A673 (cell line): ENCODE data around the gene MUC20. TPM values are rescaled to one million over a fixed set of nuclear protein-coding genes. Genes with fewer than 3 reads are reported as not detected.
"Not testable (repeated sequence)": the region's sequence is repeated elsewhere in the genome, so short reads cannot be mapped to it uniquely, and the experiment has no call there.

ENCODE experiments used
- BruUV-seq: library from RNA; stranded (reverse); fragments of 400-500 nt; replicated peaks from 2 replicates; lab custom pipeline; 2021; lab: Mats Ljungman, UMichigan
- CTCF ChIA-PET: fragments of 300-600 bp; sonication (Branson Sonifier 250); formaldehyde crosslinking; loops from one replicate; lab custom pipeline; 2022; ENCODE audit warnings: antibody characterized with exemption; lab: Charles Lee
- POLR2A ChIA-PET: fragments of 300-600 bp; sonication (Branson Sonifier 250); formaldehyde crosslinking; loops from one replicate; lab custom pipeline; 2022; ENCODE audit warnings: antibody characterized with exemption; ENCODE audit not compliant: low non-redundant PET; lab: Charles Lee
- DNase-seq: peaks from one replicate; pipeline ENCODE4 v3.0.0-alpha.2; 2015; ENCODE audit warnings: low spot score
- H3K27ac ChIP-seq: fragments of 200-600 bp; sonication (generic); 2 replicates; pipeline ENCODE4 v1.5.1; 2016; ENCODE audit warnings: mixed run types, low read depth, mild to moderate bottlenecking, mixed read lengths, antibody characterized with exemption, low read length; ENCODE audit not compliant: poor library complexity, severe bottlenecking
- H3K27me3 ChIP-seq: fragments of 200-600 bp; sonication (generic); replicated peaks from 2 replicates; pipeline ENCODE4 v1.6.1; 2017; ENCODE audit warnings: mixed run types, low read depth, mild to moderate bottlenecking, mixed read lengths, antibody characterized with exemption, low read length; ENCODE audit not compliant: insufficient read depth, poor library complexity
- H3K36me3 ChIP-seq: fragments of 200-600 bp; sonication (generic); 2 replicates; pipeline ENCODE4 v1.6.1; 2016; ENCODE audit warnings: mixed run types, mild to moderate bottlenecking, mixed read lengths, antibody characterized with exemption, low read length; ENCODE audit not compliant: insufficient read depth, poor library complexity, severe bottlenecking
- H3K4me1 ChIP-seq: fragments of 200-600 bp; sonication (generic); 2 replicates; pipeline ENCODE4 v1.6.1; 2017; ENCODE audit warnings: mixed run types, mild to moderate bottlenecking, mixed read lengths, antibody characterized with exemption, low read length; ENCODE audit not compliant: insufficient read depth, poor library complexity, severe bottlenecking
- H3K4me3 ChIP-seq: fragments of 200-600 bp; sonication (generic); 2 replicates; pipeline ENCODE4 v1.5.1; 2016; ENCODE audit warnings: low read depth, mixed run types, mild to moderate bottlenecking, mixed read lengths, low read length; ENCODE audit not compliant: poor library complexity, severe bottlenecking
- H3K9me3 ChIP-seq: fragments of 200-600 bp; sonication (generic); 2 replicates; pipeline ENCODE4 v1.6.1; 2016; ENCODE audit warnings: mixed run types, low read depth, mild to moderate bottlenecking, mixed read lengths, antibody characterized with exemption, low read length; ENCODE audit not compliant: poor library complexity, severe bottlenecking
- EZH2 ChIP-seq: fragments of 200-600 bp; sonication (generic); IDR thresholded peaks from 2 replicates; pipeline ENCODE4 v1.6.1; 2017; ENCODE audit warnings: borderline replicate concordance, low read depth, mild to moderate bottlenecking, mixed read lengths, antibody characterized with exemption, low read length; ENCODE audit not compliant: poor library complexity, severe bottlenecking
- intact Hi-C: fragments of 100-400 bp; cut with micrococcal nuclease; formaldehyde crosslinking; loops from one replicate; pipeline ENCODE4 v1.10.0; 2022; ENCODE audit not compliant: unreplicated experiment
- total RNA-seq: library from RNA; stranded (reverse); gene quantifications from 2 replicates; pipeline ENCODE4 v1.2.3, GENCODE V29; 2021
- TF ChIP-seq, protein P1 (sequence below): fragments of 300-800, 200-600 bp; sonication (generic); conservative IDR thresholded peaks from 2 replicates; pipeline ENCODE4 v1.5.1; 2017; ENCODE audit warnings: low read depth, mild to moderate bottlenecking, antibody characterized with exemption, low read length, moderate library complexity, mixed read lengths

Gene MUC20
- total RNA-seq, 1 experiment from 2014 or later = 1.1 TPM

DNA sequence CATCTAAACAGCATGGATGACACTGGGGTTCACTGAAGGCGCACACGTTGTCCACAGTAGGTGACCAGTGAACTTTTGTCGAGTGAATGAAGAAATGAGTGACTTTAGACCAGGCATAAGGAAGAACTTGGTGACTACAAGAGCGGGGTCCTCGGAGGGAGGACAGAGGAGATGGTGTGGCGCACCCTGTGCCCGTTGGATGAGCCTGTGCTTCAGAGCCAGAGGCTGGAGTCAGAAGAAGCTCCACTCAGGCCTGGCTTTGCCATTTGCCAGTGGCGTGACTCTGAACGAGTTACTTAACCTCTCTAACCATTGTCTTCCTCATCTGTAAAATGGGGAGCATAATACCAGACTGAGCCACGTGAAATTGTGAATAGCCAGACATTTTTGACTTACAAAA, 48.8 kb downstream of the MUC20 start:
- CTCF ChIA-PET = no interaction called here

DNA sequence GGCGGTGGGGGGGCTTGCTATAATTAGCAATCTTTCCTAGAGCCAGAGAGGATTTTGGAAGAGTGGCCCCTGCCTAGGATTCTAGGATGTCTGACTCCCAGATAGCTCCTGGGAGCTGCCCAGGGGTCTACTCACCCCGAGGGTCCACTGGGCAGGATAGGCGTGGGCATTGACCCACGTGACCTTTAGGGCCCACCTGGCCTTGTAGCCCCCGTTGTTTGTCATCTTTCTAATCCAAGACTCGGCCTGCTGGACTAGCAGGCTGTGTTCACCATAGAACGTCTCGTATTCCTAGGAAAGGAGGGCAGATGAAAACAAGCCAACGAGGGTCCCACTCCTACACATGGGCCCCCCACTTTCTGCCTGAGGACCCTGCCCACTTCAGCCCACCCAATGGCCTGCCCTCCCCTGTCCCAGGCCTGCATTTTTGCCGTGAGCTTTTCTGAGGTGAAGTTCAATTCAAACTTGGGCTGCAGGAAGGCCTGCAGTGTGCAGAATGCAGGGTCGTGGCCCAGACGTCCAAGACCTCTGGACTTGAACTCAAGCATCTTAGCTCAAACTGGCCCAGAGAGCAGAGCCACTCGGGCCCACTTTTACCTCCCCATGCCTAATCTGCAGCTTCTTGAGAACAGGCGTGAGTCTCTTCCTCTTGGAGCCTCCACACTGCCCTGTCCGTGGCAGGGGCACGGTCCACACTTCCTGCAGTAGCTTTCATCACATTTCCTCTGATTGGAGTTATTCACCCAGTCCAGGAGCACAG, 49.5 kb downstream of the MUC20 start:
- DNase-seq = no peak
- H3K9me3 ChIP-seq = no peaks in the 10 kb centered on the region
- BruUV-seq = no TSS peak
- TF ChIP-seq, protein P1, sequence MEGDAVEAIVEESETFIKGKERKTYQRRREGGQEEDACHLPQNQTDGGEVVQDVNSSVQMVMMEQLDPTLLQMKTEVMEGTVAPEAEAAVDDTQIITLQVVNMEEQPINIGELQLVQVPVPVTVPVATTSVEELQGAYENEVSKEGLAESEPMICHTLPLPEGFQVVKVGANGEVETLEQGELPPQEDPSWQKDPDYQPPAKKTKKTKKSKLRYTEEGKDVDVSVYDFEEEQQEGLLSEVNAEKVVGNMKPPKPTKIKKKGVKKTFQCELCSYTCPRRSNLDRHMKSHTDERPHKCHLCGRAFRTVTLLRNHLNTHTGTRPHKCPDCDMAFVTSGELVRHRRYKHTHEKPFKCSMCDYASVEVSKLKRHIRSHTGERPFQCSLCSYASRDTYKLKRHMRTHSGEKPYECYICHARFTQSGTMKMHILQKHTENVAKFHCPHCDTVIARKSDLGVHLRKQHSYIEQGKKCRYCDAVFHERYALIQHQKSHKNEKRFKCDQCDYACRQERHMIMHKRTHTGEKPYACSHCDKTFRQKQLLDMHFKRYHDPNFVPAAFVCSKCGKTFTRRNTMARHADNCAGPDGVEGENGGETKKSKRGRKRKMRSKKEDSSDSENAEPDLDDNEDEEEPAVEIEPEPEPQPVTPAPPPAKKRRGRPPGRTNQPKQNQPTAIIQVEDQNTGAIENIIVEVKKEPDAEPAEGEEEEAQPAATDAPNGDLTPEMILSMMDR = no peak
- no peak for TF ChIP-seq EZH2
- no peak overlapping the region for H3K4me3 ChIP-seq
- H3K27me3 ChIP-seq = no peaks in the 10 kb centered on the region
- ChIA-PET CTCF (no interaction called here), POLR2A (no interaction called here)
- no peaks in the 10 kb centered on the region for H3K4me1 ChIP-seq
- no peak overlapping the region for H3K27ac ChIP-seq
- intact Hi-C loops = no loop called here
- no peaks in the 10 kb centered on the region for H3K36me3 ChIP-seq

More for the DNA sequence above, 48.8 kb downstream of the MUC20 start:
- intact Hi-C loops = no loop called here
- no peaks in the 10 kb centered on the region for H3K4me1 ChIP-seq
- BruUV-seq = no TSS peak
- no peaks in the 10 kb centered on the region for H3K36me3 ChIP-seq
- H3K4me3 ChIP-seq = no peak overlapping the region
- H3K9me3 ChIP-seq = no peaks in the 10 kb centered on the region
- H3K27me3 ChIP-seq = no peaks in the 10 kb centered on the region
- POLR2A ChIA-PET = no interaction called here
- no peak overlapping the region for H3K27ac ChIP-seq
- DNase-seq = no peak
- no peak for TF ChIP-seq EZH2
- TF ChIP-seq, protein P1 = no peak

DNA sequence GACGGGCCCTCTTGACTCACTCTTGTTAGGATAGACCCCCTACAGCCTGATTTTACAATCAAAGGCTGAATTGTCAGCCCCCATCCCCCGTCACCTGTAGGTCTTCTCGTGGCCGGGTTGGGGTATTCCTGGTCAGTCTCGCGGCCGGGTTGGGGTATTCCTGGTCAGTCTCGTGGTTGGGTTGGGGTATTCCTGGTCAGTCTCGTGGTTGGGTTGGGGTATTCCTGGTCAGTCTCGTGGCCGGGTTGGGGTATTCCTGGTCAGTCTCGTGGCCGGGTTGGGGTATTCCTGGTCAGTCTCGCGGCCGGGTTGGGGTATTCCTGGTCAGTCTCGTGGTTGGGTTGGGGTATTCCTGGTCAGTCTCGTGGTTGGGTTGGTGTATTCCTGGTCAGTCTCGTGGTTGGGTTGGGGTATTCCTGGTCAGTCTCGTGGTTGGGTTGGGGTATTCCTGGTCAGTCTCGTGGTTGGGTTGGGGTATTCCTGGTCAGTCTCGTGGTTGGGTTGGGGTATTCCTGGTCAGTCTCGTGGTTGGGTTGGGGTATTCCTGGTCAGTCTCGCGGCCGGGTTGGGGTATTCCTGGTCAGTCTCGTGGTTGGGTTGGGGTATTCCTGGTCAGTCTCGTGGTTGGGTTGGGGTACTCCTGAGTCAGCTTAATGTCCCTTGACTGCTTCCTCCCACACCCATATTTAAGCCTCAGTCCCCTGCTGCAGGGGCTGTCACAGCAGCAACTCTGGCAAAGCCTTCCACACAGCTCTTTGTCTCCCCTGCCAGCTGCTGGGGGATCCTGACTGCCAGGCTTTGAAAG, 50.3 kb downstream of the MUC20 start:
- H3K27ac ChIP-seq, BruUV-seq, H3K9me3 ChIP-seq, H3K4me1 ChIP-seq, H3K36me3 ChIP-seq, POLR2A ChIA-PET, H3K27me3 ChIP-seq, intact Hi-C loops, CTCF ChIA-PET, DNase-seq, H3K4me3 ChIP-seq: not testable (repeated sequence)
